ENCODE results near the gene GRB2. TPM values are rescaled to one million over a fixed set of nuclear protein-coding genes. Genes with fewer than 3 reads are reported as not detected.

GRB2 gene
- total and polyA plus RNA-seq, 10 of the 15 experiments (the other 5 are each of a cell fraction or from before 2014, with no cell fraction given), result 113 to 268 (median 158) TPM

DNA sequence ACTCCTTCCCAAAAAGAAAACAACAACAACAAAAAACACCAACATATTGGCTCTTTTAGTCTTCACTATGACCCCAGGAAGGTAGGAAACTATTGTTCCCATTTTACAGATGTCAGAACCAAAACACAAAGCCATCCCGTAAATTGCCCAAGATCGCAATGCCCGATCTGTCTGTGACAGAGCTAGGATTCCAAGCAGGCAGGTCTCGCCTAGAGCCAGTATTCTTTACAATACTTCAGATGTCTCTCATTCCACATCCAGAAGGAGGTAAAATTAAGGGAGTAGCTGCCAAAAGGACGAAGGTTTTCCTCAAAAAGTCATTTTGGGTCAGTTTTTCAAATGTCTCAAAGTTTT, 21.7 kb downstream of the GRB2 start:
- Histone ChIP-seq H3K9me3 (replicated peaks; ENCODE audit: control insufficient read depth, insufficient read depth, low read length) (no peaks in the 10 kb centered on the region), H3K9ac (ENCODE audit: control insufficient read depth, insufficient read depth, low read length) (no peak overlapping the region), H3K4me3 (no peak overlapping the region), H2AFZ (ENCODE audit: control insufficient read depth, low read depth, low read length) (no peak overlapping the region), H3K4me2 (ENCODE audit: control insufficient read depth, insufficient read depth) (no peak overlapping the region), H3K27me3 (replicated peaks in 1 of 2; ENCODE audit: control insufficient read depth in 2 of 2, insufficient read depth in 2 of 2, low read length in 1 of 2) (no peaks in the 10 kb centered on the region), H3K79me2 (ENCODE audit: control insufficient read depth, insufficient read depth, low read length) (peaks cover 91% of the 10 kb centered on the region), H3K36me3 (ENCODE audit: control insufficient read depth in 2 of 2, insufficient read depth in 2 of 2, low read length in 1 of 2) (peaks cover 10 to 14% of the 10 kb centered on the region in 2 experiments), H3K4me1 (ENCODE audit: control insufficient read depth, insufficient read depth, low read length) (0 out of 2 replicates have a peak, but pooled peaks cover 3% of the 10 kb centered on the region), H4K20me1 (ENCODE audit: control insufficient read depth, insufficient read depth) (peaks cover 9% of the 10 kb centered on the region), H3K27ac (ENCODE audit: control insufficient read depth, insufficient read depth) (no peak overlapping the region)
- in situ Hi-C loops (cut with MboI), result no loop called here
- BruUV-seq (replicated peaks), result no TSS peak
- DNase-seq (ENCODE audit: low read depth, low spot score), result no peak
- intact Hi-C loops (cut with micrococcal nuclease; ENCODE audit: unreplicated experiment), result no loop called here
- RAD21 ChIA-PET (ENCODE audit: unreplicated experiment), result no interaction called here
- CTCF ChIA-PET, result interaction anchor here (1.4 to 1.5 kb wide), 2 partner anchors 9 to 13 kb away, joined by 3 to 10 read pairs; no protein-coding TSS in a partner anchor
- POLR2A ChIA-PET, result interaction anchor here (2.1 kb wide), 1 partner anchor 13 kb away, joined by 8 read pairs; no protein-coding TSS in a partner anchor
- SMC1A ChIA-PET (ENCODE audit: uncharacterized antibody, unreplicated experiment), result interaction anchor here (0.5 to 6.8 kb wide), 6 partner anchors 9 to 163 kb away, joined by 3 to 49 read pairs (median 3); no protein-coding TSS in a partner anchor
- ATAC-seq, result no peak
- 79% methylated on average over 5 of the region's 5 CpGs for WGBS (ENCODE audit: insufficient coverage, insufficient replicate concordance, low lambda C conversion rate, missing lambda C conversion rate)
- no peak for FAIRE-seq
- TF ChIP-seq, protein P1, sequence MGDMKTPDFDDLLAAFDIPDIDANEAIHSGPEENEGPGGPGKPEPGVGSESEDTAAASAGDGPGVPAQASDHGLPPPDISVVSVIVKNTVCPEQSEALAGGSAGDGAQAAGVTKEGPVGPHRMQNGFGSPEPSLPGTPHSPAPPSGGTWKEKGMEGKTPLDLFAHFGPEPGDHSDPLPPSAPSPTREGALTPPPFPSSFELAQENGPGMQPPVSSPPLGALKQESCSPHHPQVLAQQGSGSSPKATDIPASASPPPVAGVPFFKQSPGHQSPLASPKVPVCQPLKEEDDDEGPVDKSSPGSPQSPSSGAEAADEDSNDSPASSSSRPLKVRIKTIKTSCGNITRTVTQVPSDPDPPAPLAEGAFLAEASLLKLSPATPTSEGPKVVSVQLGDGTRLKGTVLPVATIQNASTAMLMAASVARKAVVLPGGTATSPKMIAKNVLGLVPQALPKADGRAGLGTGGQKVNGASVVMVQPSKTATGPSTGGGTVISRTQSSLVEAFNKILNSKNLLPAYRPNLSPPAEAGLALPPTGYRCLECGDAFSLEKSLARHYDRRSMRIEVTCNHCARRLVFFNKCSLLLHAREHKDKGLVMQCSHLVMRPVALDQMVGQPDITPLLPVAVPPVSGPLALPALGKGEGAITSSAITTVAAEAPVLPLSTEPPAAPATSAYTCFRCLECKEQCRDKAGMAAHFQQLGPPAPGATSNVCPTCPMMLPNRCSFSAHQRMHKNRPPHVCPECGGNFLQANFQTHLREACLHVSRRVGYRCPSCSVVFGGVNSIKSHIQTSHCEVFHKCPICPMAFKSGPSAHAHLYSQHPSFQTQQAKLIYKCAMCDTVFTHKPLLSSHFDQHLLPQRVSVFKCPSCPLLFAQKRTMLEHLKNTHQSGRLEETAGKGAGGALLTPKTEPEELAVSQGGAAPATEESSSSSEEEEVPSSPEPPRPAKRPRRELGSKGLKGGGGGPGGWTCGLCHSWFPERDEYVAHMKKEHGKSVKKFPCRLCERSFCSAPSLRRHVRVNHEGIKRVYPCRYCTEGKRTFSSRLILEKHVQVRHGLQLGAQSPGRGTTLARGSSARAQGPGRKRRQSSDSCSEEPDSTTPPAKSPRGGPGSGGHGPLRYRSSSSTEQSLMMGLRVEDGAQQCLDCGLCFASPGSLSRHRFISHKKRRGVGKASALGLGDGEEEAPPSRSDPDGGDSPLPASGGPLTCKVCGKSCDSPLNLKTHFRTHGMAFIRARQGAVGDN (IDR thresholded peaks at IDR 0.05), result no peak
- TF ChIP-seq, protein P2, sequence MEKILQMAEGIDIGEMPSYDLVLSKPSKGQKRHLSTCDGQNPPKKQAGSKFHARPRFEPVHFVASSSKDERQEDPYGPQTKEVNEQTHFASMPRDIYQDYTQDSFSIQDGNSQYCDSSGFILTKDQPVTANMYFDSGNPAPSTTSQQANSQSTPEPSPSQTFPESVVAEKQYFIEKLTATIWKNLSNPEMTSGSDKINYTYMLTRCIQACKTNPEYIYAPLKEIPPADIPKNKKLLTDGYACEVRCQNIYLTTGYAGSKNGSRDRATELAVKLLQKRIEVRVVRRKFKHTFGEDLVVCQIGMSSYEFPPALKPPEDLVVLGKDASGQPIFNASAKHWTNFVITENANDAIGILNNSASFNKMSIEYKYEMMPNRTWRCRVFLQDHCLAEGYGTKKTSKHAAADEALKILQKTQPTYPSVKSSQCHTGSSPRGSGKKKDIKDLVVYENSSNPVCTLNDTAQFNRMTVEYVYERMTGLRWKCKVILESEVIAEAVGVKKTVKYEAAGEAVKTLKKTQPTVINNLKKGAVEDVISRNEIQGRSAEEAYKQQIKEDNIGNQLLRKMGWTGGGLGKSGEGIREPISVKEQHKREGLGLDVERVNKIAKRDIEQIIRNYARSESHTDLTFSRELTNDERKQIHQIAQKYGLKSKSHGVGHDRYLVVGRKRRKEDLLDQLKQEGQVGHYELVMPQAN (conservative IDR thresholded peaks at IDR 0.05), result no peak
- TF ChIP-seq BRCA1 (IDR thresholded peaks at IDR 0.05; ENCODE audit: low read depth, low read length) (no peak), HDGF (IDR thresholded peaks at IDR 0.05) (no peak), MTA3 (IDR thresholded peaks at IDR 0.05; ENCODE audit: borderline replicate concordance, low read length) (no peak), PAX8 (IDR thresholded peaks at IDR 0.05) (no peak), BMI1 (IDR thresholded peaks at IDR 0.05; ENCODE audit: borderline replicate concordance) (no peak), TARDBP (IDR thresholded peaks at IDR 0.05; ENCODE audit: borderline replicate concordance) (no peak), FOXM1 (IDR thresholded peaks at IDR 0.05; ENCODE audit: low read depth, low read length) (no peak), YY1 (IDR thresholded peaks at IDR 0.05; ENCODE audit: low read depth, low read length) (no peak), MYB (IDR thresholded peaks at IDR 0.05; ENCODE audit: borderline replicate concordance, low read depth, low read length) (no peak), ATF7 (IDR thresholded peaks at IDR 0.05; ENCODE audit: low read depth) (no peak)
- TF ChIP-seq, protein P3, sequence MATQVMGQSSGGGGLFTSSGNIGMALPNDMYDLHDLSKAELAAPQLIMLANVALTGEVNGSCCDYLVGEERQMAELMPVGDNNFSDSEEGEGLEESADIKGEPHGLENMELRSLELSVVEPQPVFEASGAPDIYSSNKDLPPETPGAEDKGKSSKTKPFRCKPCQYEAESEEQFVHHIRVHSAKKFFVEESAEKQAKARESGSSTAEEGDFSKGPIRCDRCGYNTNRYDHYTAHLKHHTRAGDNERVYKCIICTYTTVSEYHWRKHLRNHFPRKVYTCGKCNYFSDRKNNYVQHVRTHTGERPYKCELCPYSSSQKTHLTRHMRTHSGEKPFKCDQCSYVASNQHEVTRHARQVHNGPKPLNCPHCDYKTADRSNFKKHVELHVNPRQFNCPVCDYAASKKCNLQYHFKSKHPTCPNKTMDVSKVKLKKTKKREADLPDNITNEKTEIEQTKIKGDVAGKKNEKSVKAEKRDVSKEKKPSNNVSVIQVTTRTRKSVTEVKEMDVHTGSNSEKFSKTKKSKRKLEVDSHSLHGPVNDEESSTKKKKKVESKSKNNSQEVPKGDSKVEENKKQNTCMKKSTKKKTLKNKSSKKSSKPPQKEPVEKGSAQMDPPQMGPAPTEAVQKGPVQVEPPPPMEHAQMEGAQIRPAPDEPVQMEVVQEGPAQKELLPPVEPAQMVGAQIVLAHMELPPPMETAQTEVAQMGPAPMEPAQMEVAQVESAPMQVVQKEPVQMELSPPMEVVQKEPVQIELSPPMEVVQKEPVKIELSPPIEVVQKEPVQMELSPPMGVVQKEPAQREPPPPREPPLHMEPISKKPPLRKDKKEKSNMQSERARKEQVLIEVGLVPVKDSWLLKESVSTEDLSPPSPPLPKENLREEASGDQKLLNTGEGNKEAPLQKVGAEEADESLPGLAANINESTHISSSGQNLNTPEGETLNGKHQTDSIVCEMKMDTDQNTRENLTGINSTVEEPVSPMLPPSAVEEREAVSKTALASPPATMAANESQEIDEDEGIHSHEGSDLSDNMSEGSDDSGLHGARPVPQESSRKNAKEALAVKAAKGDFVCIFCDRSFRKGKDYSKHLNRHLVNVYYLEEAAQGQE (IDR thresholded peaks at IDR 0.05; ENCODE audit: low read depth, low read length), result no peak
- TF ChIP-seq, protein P4, sequence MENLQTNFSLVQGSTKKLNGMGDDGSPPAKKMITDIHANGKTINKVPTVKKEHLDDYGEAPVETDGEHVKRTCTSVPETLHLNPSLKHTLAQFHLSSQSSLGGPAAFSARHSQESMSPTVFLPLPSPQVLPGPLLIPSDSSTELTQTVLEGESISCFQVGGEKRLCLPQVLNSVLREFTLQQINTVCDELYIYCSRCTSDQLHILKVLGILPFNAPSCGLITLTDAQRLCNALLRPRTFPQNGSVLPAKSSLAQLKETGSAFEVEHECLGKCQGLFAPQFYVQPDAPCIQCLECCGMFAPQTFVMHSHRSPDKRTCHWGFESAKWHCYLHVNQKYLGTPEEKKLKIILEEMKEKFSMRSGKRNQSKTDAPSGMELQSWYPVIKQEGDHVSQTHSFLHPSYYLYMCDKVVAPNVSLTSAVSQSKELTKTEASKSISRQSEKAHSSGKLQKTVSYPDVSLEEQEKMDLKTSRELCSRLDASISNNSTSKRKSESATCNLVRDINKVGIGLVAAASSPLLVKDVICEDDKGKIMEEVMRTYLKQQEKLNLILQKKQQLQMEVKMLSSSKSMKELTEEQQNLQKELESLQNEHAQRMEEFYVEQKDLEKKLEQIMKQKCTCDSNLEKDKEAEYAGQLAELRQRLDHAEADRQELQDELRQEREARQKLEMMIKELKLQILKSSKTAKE (IDR thresholded peaks at IDR 0.05; ENCODE audit: low read depth, poor library complexity, severe bottlenecking), result no peak

All from GM12878 (cell line).